Measurements from ENCODE around the gene UPB1.

The UPB1 gene

DNA sequence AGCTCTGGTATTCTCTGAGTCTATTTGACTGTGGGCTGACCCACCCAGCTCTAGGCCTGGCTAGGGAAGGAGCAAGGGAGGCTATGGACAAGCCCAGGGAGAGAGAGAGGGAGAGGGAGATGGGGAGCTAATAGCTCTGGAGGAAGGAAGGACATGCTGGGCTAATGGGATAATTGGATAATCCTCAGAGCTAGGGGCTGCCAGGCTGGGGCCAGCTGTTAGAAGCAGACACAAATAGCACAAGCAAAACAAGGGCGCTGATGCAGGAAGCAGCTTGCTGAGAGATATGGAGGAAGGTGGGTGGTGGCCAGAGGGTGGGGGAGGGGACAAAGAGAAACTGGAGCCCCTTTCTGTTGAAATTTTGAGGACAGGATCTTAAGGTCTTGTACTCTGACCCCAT is 44.5 kb upstream of the UPB1 start:
- no peaks in the 10 kb centered on the region for H3K79me2 ChIP-seq (ENCODE audit: insufficient read depth, low read length)
- no peaks in the 10 kb centered on the region for H4K20me1 ChIP-seq (ENCODE audit: insufficient read depth, low read length, poor library complexity, severe bottlenecking)
- H3K27me3 ChIP-seq (ENCODE audit: insufficient read depth, low read length, poor library complexity, severe bottlenecking): no peaks in the 10 kb centered on the region
- no peaks in the 10 kb centered on the region for H3K9me2 ChIP-seq (replicated peaks; ENCODE audit: low read depth, low read length)
- H3K4me2 ChIP-seq (ENCODE audit: low read depth, low read length, poor library complexity, severe bottlenecking): peak overlapping the region; percentile 59
- H3K9ac ChIP-seq (ENCODE audit: low read depth, low read length, poor library complexity, severe bottlenecking): peak overlapping the region; percentile 51
- H2AFZ ChIP-seq (ENCODE audit: low read length): peak overlapping the region; percentile 71
- H3K4me3 ChIP-seq (ENCODE audit: low read length, poor library complexity, severe bottlenecking): peak overlapping the region; percentile 18
- H3F3A ChIP-seq (ENCODE audit: low read depth): no peaks in the 10 kb centered on the region
- H3K36me3 ChIP-seq (ENCODE audit: insufficient read depth, low read length): no peaks in the 10 kb centered on the region
- H3K4me1 ChIP-seq (ENCODE audit: insufficient read depth, low read length, poor library complexity, severe bottlenecking): peaks cover 27% of the 10 kb centered on the region
- no peaks in the 10 kb centered on the region for H3K9me3 ChIP-seq (ENCODE audit: insufficient read depth, low read depth, low read length)
- TF ChIP-seq, protein P1, sequence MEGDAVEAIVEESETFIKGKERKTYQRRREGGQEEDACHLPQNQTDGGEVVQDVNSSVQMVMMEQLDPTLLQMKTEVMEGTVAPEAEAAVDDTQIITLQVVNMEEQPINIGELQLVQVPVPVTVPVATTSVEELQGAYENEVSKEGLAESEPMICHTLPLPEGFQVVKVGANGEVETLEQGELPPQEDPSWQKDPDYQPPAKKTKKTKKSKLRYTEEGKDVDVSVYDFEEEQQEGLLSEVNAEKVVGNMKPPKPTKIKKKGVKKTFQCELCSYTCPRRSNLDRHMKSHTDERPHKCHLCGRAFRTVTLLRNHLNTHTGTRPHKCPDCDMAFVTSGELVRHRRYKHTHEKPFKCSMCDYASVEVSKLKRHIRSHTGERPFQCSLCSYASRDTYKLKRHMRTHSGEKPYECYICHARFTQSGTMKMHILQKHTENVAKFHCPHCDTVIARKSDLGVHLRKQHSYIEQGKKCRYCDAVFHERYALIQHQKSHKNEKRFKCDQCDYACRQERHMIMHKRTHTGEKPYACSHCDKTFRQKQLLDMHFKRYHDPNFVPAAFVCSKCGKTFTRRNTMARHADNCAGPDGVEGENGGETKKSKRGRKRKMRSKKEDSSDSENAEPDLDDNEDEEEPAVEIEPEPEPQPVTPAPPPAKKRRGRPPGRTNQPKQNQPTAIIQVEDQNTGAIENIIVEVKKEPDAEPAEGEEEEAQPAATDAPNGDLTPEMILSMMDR (conservative IDR thresholded peaks at IDR 0.05; ENCODE audit: low read length): no peak
- no peak for TF ChIP-seq EZH2phosphoT487 (IDR thresholded peaks at IDR 0.05; ENCODE audit: borderline replicate concordance)

- H3K9ac ChIP-seq (ENCODE audit: low read depth, low read length, poor library complexity, severe bottlenecking): peak overlapping the region; percentile 51
- H2AFZ ChIP-seq (ENCODE audit: low read length): 0 out of 2 replicates have a peak overlapping the region, but pooled peaks have one; percentile 71
These were observed 44.0 kb upstream of the UPB1 start for GRCh38 chr22:24451162-24451561.

DNA sequence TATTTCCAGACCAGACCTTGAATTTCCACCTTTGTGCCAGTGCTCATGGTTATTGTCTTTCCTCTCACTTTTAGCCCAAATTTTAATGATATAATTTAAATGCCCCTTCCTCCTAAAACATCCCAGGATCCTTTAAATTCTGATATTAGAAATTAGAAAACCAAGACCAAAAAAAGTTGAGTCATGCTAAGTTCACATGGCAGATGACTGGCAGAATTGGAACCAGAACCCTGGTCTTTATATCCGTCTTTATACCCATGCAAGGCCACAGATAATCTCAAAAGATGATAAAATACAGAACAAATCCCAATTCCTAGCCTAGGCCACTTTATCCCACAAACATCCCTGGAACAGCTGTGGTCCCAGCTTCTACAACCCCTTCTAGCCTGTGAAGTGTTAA is 41.3 kb upstream of the UPB1 start:
- Histone ChIP-seq H3K36me3 (ENCODE audit: insufficient read depth, low read length) (no peaks in the 10 kb centered on the region), H3K79me2 (ENCODE audit: insufficient read depth, low read length) (no peaks in the 10 kb centered on the region), H3K4me2 (ENCODE audit: low read depth, low read length, poor library complexity, severe bottlenecking) (no peak overlapping the region), H3K27me3 (ENCODE audit: insufficient read depth, low read length, poor library complexity, severe bottlenecking) (no peaks in the 10 kb centered on the region), H3K9me3 (ENCODE audit: insufficient read depth, low read depth, low read length) (no peaks in the 10 kb centered on the region), H3K9ac (ENCODE audit: low read depth, low read length, poor library complexity, severe bottlenecking) (no peak overlapping the region), H3K9me2 (replicated peaks; ENCODE audit: low read depth, low read length) (no peaks in the 10 kb centered on the region), H2AFZ (ENCODE audit: low read length) (no peak overlapping the region), H3K4me3 (ENCODE audit: low read length, poor library complexity, severe bottlenecking) (no peak overlapping the region), H4K20me1 (ENCODE audit: insufficient read depth, low read length, poor library complexity, severe bottlenecking) (no peaks in the 10 kb centered on the region), H3K4me1 (ENCODE audit: insufficient read depth, low read length, poor library complexity, severe bottlenecking) (peaks cover 21% of the 10 kb centered on the region), H3F3A (ENCODE audit: low read depth) (no peaks in the 10 kb centered on the region)
- TF ChIP-seq EZH2phosphoT487 (IDR thresholded peaks at IDR 0.05; ENCODE audit: borderline replicate concordance): no peak
- TF ChIP-seq, protein P1 (conservative IDR thresholded peaks at IDR 0.05; ENCODE audit: low read length): no peak

More at GRCh38 chr22:24451162-24451561, 44.0 kb upstream of the UPB1 start:
- no peaks in the 10 kb centered on the region for H3F3A ChIP-seq (ENCODE audit: low read depth)
- no peaks in the 10 kb centered on the region for H4K20me1 ChIP-seq (ENCODE audit: insufficient read depth, low read length, poor library complexity, severe bottlenecking)
- no peaks in the 10 kb centered on the region for H3K36me3 ChIP-seq (ENCODE audit: insufficient read depth, low read length)
- H3K27me3 ChIP-seq (ENCODE audit: insufficient read depth, low read length, poor library complexity, severe bottlenecking): no peaks in the 10 kb centered on the region
- TF ChIP-seq, protein P1 (conservative IDR thresholded peaks at IDR 0.05; ENCODE audit: low read length): no peak
- no peak for TF ChIP-seq EZH2phosphoT487 (IDR thresholded peaks at IDR 0.05; ENCODE audit: borderline replicate concordance)
- H3K9me2 ChIP-seq (replicated peaks; ENCODE audit: low read depth, low read length): no peaks in the 10 kb centered on the region
- H3K79me2 ChIP-seq (ENCODE audit: insufficient read depth, low read length): no peaks in the 10 kb centered on the region
- H3K9me3 ChIP-seq (ENCODE audit: insufficient read depth, low read depth, low read length): no peaks in the 10 kb centered on the region
- H3K4me2 ChIP-seq (ENCODE audit: low read depth, low read length, poor library complexity, severe bottlenecking): peak overlapping the region; percentile 59
- H3K4me1 ChIP-seq (ENCODE audit: insufficient read depth, low read length, poor library complexity, severe bottlenecking): peaks cover 21% of the 10 kb centered on the region
- H3K4me3 ChIP-seq (ENCODE audit: low read length, poor library complexity, severe bottlenecking): peak overlapping the region; percentile 18
